HCT116 (cell line): ENCODE measurements around the gene SLC30A9. TPM values are rescaled to one million over a fixed set of nuclear protein-coding genes. Genes with fewer than 3 reads are reported as not detected.

Source experiments
- ATAC-seq: fragments of 200-7000 bp; cut with Tn5 transposase; 2 replicates; pipeline ENCODE4 v1.9.1; 2020; ENCODE audit warnings: mild to moderate bottlenecking, moderate library complexity
- BruUV-seq: library from RNA; stranded (reverse); fragments of 400-500 nt; replicated peaks from 2 replicates; lab custom pipeline; 2021; lab: Mats Ljungman, UMichigan
- CTCF ChIA-PET: fragments of 300-600 bp; sonication (Branson Sonifier 250); formaldehyde crosslinking; loops from one replicate; lab custom pipeline; 2021; ENCODE audit warnings: antibody characterized with exemption; lab: Charles Lee
- POLR2A ChIA-PET: fragments of 300-600, 350-600 bp; sonication (Branson Sonifier 250); formaldehyde crosslinking; loops from one replicate; lab custom pipeline; 2021; ENCODE audit warnings: antibody characterized with exemption; lab: Charles Lee
- RAD21 ChIA-PET, 2 experiments: fragments of 300-600 bp; sonication (Branson Sonifier 250); formaldehyde crosslinking; loops; one replicate each; lab custom pipeline; 2023; ENCODE audit warnings: low total read pairs in 2 of 2; ENCODE audit not compliant: uncharacterized antibody in 2 of 2, unreplicated experiment in 2 of 2, low non-redundant PET in 1 of 2; lab: Charles Lee
- DNase-seq: peaks from one replicate; pipeline ENCODE4 v3.0.0-alpha.2; 2010; ENCODE audit warnings: low read depth, low spot score
- H2AFZ ChIP-seq: fragments of 200-600 bp; shearing (Covaris generic), sonication (generic); 2 replicates; pipeline ENCODE4 v1.6.1; 2017; ENCODE audit warnings: low read depth, mixed run types, mixed read lengths, antibody characterized with exemption, low read length; ENCODE audit not compliant: poor library complexity, severe bottlenecking
- H3K27ac ChIP-seq: 2 replicates; pipeline ENCODE4 v1.5.1; 2012; ENCODE audit warnings: low read depth, low read length
- H3K27me3 ChIP-seq: fragments of 200-600 bp; sonication (generic); 2 replicates; pipeline ENCODE4 v1.6.1; 2016; ENCODE audit warnings: mixed run types, low read length, mixed read lengths; ENCODE audit not compliant: insufficient read depth
- H3K36me3 ChIP-seq, 2 experiments: fragments of 200-500 bp in 1 of 2; fragments of 200-600 bp in 1 of 2; sonication (Bioruptor generic) in 1 of 2; sonication (generic) in 1 of 2; 2 replicates each; pipeline versions ENCODE4 v1.5.1 to v1.6.1; 2014 to 2016; ENCODE audit warnings: low read length in 2 of 2, inconsistent platforms in 1 of 2, mixed read lengths in 1 of 2, mixed run types in 1 of 2; ENCODE audit not compliant: insufficient read depth in 2 of 2, control insufficient read depth in 1 of 2
- H3K4me1 ChIP-seq, 2 experiments: fragments of 200-600 bp in 1 of 2; sonication (generic) in 1 of 2; 2 replicates each; pipeline versions ENCODE4 v1.5.1 to v1.6.1; 2012 to 2017; ENCODE audit warnings: low read length in 2 of 2, inconsistent platforms in 1 of 2, mild to moderate bottlenecking in 1 of 2, mixed read lengths in 1 of 2, mixed run types in 1 of 2, moderate library complexity in 1 of 2; ENCODE audit not compliant: insufficient read depth in 2 of 2, control insufficient read depth in 1 of 2
- H3K4me2 ChIP-seq: fragments of 200-600 bp; sonication (generic); 2 replicates; pipeline ENCODE4 v1.6.1; 2017; ENCODE audit warnings: mixed run types, low read length, mixed read lengths
- H3K4me3 ChIP-seq, 2 experiments: fragments of 200-600 bp in 1 of 2; sonication (generic) in 1 of 2; replicated peaks in 1 of 2; 2 replicates each; pipeline ENCODE4 v1.5.1; 2011 to 2016; ENCODE audit warnings: low read length in 2 of 2, control low read depth in 1 of 2, low read depth in 1 of 2, mild to moderate bottlenecking in 1 of 2, mixed read lengths in 1 of 2, mixed run types in 1 of 2
- H3K79me2 ChIP-seq: fragments of 200-600 bp; sonication (generic); 2 replicates; pipeline ENCODE4 v1.6.1; 2017; ENCODE audit warnings: mild to moderate bottlenecking, mixed run types, low read length, moderate library complexity, mixed read lengths; ENCODE audit not compliant: insufficient read depth
- H3K9ac ChIP-seq: fragments of 200-600 bp; sonication (generic); 2 replicates; pipeline ENCODE4 v1.6.1; 2016; ENCODE audit warnings: low read length, mixed read lengths
- H3K9me2 ChIP-seq: fragments of 200-600 bp; sonication (generic), shearing (Covaris generic); 2 replicates; pipeline ENCODE4 v1.6.1; 2017; ENCODE audit warnings: mixed run types, mild to moderate bottlenecking, moderate library complexity; ENCODE audit not compliant: insufficient read depth
- H3K9me3 ChIP-seq, 2 experiments: fragments of 200-500 bp in 1 of 2; fragments of 200-600 bp in 1 of 2; sonication (Bioruptor generic) in 1 of 2; sonication (generic) in 1 of 2; 2 replicates each; pipeline ENCODE4 v1.6.1; 2014 to 2017; ENCODE audit warnings: low read length in 2 of 2, mixed read lengths in 2 of 2, inconsistent platforms in 1 of 2, low read depth in 1 of 2, mild to moderate bottlenecking in 1 of 2, mixed run types in 1 of 2, moderate library complexity in 1 of 2; ENCODE audit not compliant: control insufficient read depth in 1 of 2, insufficient read depth in 1 of 2
- H4K20me1 ChIP-seq: fragments of 200-600 bp; sonication (generic), shearing (Covaris generic); 2 replicates; pipeline ENCODE4 v1.6.1; 2017; ENCODE audit warnings: mixed run types, mild to moderate bottlenecking, moderate library complexity; ENCODE audit not compliant: insufficient read depth
- ATF3 ChIP-seq: IDR thresholded peaks from 2 replicates; pipeline ENCODE4 v1.6.1; 2012
- CEBPB ChIP-seq: IDR thresholded peaks from 2 replicates; pipeline ENCODE4 v1.6.1; 2012; ENCODE audit warnings: low read depth
- EGR1 ChIP-seq: IDR thresholded peaks from 2 replicates; pipeline ENCODE4 v1.6.1; 2012; ENCODE audit warnings: low read depth
- EZH2 ChIP-seq: fragments of 200-600 bp; sonication (generic); IDR thresholded peaks from 2 replicates; pipeline ENCODE4 v1.6.1; 2017; ENCODE audit warnings: antibody characterized with exemption, mixed run types
- EZH2phosphoT487 ChIP-seq: fragments of 200-600 bp; IDR thresholded peaks from 2 replicates; pipeline ENCODE4 v1.6.1; 2018; ENCODE audit warnings: antibody characterized with exemption, borderline replicate concordance
- JUND ChIP-seq: IDR thresholded peaks from 2 replicates; pipeline ENCODE4 v1.6.1; 2012
- POLR2AphosphoS5 ChIP-seq: IDR thresholded peaks from 2 replicates; pipeline ENCODE4 v1.6.1; 2011; ENCODE audit warnings: mild to moderate bottlenecking, low read depth, low read length, moderate library complexity
- RAD21 ChIP-seq: IDR thresholded peaks from 2 replicates; pipeline ENCODE4 v1.6.1; 2012; ENCODE audit warnings: low read depth, mild to moderate bottlenecking
- SIN3A ChIP-seq: IDR thresholded peaks from 2 replicates; pipeline ENCODE4 v1.6.1; 2012; ENCODE audit warnings: low read depth
- SP1 ChIP-seq: IDR thresholded peaks from 2 replicates; pipeline ENCODE4 v1.6.1; 2012; ENCODE audit warnings: low read depth
- SRF ChIP-seq: IDR thresholded peaks from 2 replicates; pipeline ENCODE4 v1.6.1; 2012; ENCODE audit warnings: low read depth
- TCF7L2 ChIP-seq: IDR thresholded peaks from 2 replicates; pipeline ENCODE4 v1.7.0; 2011; ENCODE audit warnings: borderline replicate concordance, inconsistent platforms; ENCODE audit not compliant: insufficient read depth, insufficient read length; ENCODE audit errors: extremely low read depth
- YY1 ChIP-seq: IDR thresholded peaks from 2 replicates; pipeline ENCODE4 v1.6.1; 2011; ENCODE audit warnings: low read length, low read depth, moderate library complexity, mild to moderate bottlenecking; ENCODE audit not compliant: insufficient replicate concordance; ENCODE audit errors: extremely low read depth
- ZFX ChIP-seq: fragments of 450-650 bp; IDR thresholded peaks from 2 replicates; pipeline ENCODE4 v1.6.1; 2017
- ZNF274 ChIP-seq: fragments of 200-500 bp; sonication (Bioruptor generic); IDR thresholded peaks from 2 replicates; pipeline ENCODE4 v1.6.1; 2014; ENCODE audit warnings: mild to moderate bottlenecking, low read depth, low read length, inconsistent platforms
- intact Hi-C: fragments of 100-400 bp; cut with micrococcal nuclease; formaldehyde crosslinking; loops from 2 replicates; pipeline ENCODE4 v1.10.0; 2022
- total RNA-seq: library from RNA; stranded (reverse); gene quantifications from one replicate; pipeline ENCODE4 v1.2.1, GENCODE V29; 2021; ENCODE audit not compliant: unreplicated experiment
- TF ChIP-seq, protein P1 (sequence below): IDR thresholded peaks from 2 replicates; pipeline ENCODE4 v1.6.1; 2011; ENCODE audit warnings: mild to moderate bottlenecking, low read length, moderate library complexity; ENCODE audit not compliant: insufficient replicate concordance; ENCODE audit errors: extremely low read depth

The SLC30A9 gene
- total RNA-seq, 1 experiment from 2014 or later = 67.4 TPM

DNA sequence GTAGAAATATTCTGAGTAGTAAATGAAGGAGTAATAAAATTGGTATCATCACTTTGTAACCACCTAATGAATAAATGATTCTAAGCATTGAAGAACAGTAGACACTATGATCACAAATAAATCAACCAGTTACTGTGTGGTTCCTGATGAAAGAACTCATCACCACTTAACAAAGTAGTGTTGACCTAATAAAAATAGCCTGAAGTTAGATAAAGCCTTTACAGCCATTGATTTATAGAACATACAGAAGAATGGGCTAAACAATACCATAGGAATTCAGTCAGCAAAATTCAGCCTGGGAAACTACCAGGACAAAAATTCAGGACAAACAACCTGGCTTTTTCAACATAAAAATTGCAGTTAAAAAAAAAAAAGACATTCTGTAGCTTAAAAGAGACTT is 9.0 kb downstream of the SLC30A9 start:
- no peak overlapping the region for H3K4me2 ChIP-seq
- H3K36me3 ChIP-seq = no peaks in the 10 kb centered on the region
- peaks cover 3% of the 10 kb centered on the region; the same call in 1 of the 2 replicates for H4K20me1 ChIP-seq
- no peak for DNase-seq
- intact Hi-C loops = no loop called here
- no peak for ATAC-seq
- no peak overlapping the region for H3K9ac ChIP-seq
- POLR2A ChIA-PET = no interaction called here
- H3K27me3 ChIP-seq = no peaks in the 10 kb centered on the region
- H3K4me3 ChIP-seq = no peak overlapping the region
- BruUV-seq = no TSS peak
- no peaks in the 10 kb centered on the region for H3K9me3 ChIP-seq
- RAD21 ChIA-PET = no interaction called here
- no peaks in the 10 kb centered on the region for H3K9me2 ChIP-seq
- H3K4me1 ChIP-seq = no peaks in the 10 kb centered on the region
- H3K27ac ChIP-seq = no peak overlapping the region
- no peak overlapping the region for H2AFZ ChIP-seq
- CTCF ChIA-PET = no interaction called here
- H3K79me2 ChIP-seq = peaks cover 25% of the 10 kb centered on the region
- TF ChIP-seq EZH2 (no peak), YY1 (no peak), ZFX (no peak), SIN3A (no peak), TCF7L2 (no peak), ZNF274 (no peak), CEBPB (no peak), EZH2phosphoT487 (no peak), SRF (no peak)

- no TSS peak for BruUV-seq
- peaks cover 50% of the 10 kb centered on the region for H3K79me2 ChIP-seq
- no peak overlapping the region for H2AFZ ChIP-seq
- no peak for TF ChIP-seq RAD21
- TF ChIP-seq, protein P1, sequence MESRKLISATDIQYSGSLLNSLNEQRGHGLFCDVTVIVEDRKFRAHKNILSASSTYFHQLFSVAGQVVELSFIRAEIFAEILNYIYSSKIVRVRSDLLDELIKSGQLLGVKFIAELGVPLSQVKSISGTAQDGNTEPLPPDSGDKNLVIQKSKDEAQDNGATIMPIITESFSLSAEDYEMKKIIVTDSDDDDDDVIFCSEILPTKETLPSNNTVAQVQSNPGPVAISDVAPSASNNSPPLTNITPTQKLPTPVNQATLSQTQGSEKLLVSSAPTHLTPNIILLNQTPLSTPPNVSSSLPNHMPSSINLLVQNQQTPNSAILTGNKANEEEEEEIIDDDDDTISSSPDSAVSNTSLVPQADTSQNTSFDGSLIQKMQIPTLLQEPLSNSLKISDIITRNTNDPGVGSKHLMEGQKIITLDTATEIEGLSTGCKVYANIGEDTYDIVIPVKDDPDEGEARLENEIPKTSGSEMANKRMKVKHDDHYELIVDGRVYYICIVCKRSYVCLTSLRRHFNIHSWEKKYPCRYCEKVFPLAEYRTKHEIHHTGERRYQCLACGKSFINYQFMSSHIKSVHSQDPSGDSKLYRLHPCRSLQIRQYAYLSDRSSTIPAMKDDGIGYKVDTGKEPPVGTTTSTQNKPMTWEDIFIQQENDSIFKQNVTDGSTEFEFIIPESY = no peak
- no peak for TF ChIP-seq ATF3
- no peak for TF ChIP-seq POLR2AphosphoS5
- no peak for TF ChIP-seq EGR1
- no peak for TF ChIP-seq JUND
- no peak for TF ChIP-seq YY1
- TF ChIP-seq SP1 = no peak
- TF ChIP-seq SIN3A = no peak
- no peak overlapping the region for H3K9ac ChIP-seq
- H3K27ac ChIP-seq = no peak overlapping the region
- intact Hi-C loops = no loop called here
- no peaks in the 10 kb centered on the region for H3K27me3 ChIP-seq
- H3K9me2 ChIP-seq = no peaks in the 10 kb centered on the region
- no peaks in the 10 kb centered on the region for H3K36me3 ChIP-seq
- H3K9me3 ChIP-seq = no peaks in the 10 kb centered on the region
- no peak overlapping the region for H3K4me2 ChIP-seq
- H3K4me3 ChIP-seq = no peak overlapping the region
- CTCF ChIA-PET = no interaction called here
- no peaks in the 10 kb centered on the region for H3K4me1 ChIP-seq
- DNase-seq = no peak
- no peaks in the 10 kb centered on the region for H4K20me1 ChIP-seq
- RAD21 ChIA-PET = no interaction called here
- POLR2A ChIA-PET = no interaction called here
- ATAC-seq = no peak
These were observed 17.9 kb downstream of the SLC30A9 start for GRCh38 chr4:42008011-42008786.
